Neural progenitor cell (in vitro differentiated cells): ENCODE results near the gene UCHL1. TPM values are rescaled to one million over a fixed set of nuclear protein-coding genes. Genes with fewer than 3 reads are reported as not detected.

Experiments used
- DNase-seq: peaks from one replicate; pipeline ENCODE4 v3.0.0-alpha.2; 2016; ENCODE audit warnings: low spot score
- H2AFZ ChIP-seq: fragments of 200-600 bp; sonication (generic); replicated peaks from 2 replicates; pipeline ENCODE4 v1.6.1; 2016; ENCODE audit warnings: antibody characterized with exemption
- H3F3A ChIP-seq: fragments of 200-600 bp; sonication (generic); 2 replicates; pipeline ENCODE4 v1.6.1; 2016; ENCODE audit warnings: antibody characterized with exemption, low read depth
- H3K27ac ChIP-seq: fragments of 200-600 bp; sonication (generic); 2 replicates; pipeline ENCODE4 v1.5.1; 2016; ENCODE audit warnings: mild to moderate bottlenecking
- H3K27me3 ChIP-seq: fragments of 200-600 bp; sonication (generic); 2 replicates; pipeline ENCODE4 v1.6.1; 2016; ENCODE audit warnings: mild to moderate bottlenecking, moderate library complexity
- H3K36me3 ChIP-seq: fragments of 200-600 bp; sonication (generic); 2 replicates; pipeline ENCODE4 v1.5.1; 2016
- H3K4me1 ChIP-seq: fragments of 200-600 bp; sonication (generic); 2 replicates; pipeline ENCODE4 v1.6.1; 2016; ENCODE audit warnings: mixed run types
- H3K4me2 ChIP-seq: fragments of 200-600 bp; sonication (generic); 2 replicates; pipeline ENCODE4 v1.6.1; 2016
- H3K4me3 ChIP-seq: fragments of 200-600 bp; sonication (generic); 2 replicates; pipeline ENCODE4 v1.5.1; 2016
- H3K79me2 ChIP-seq: fragments of 200-600 bp; sonication (generic); 2 replicates; pipeline ENCODE4 v1.6.1; 2016; ENCODE audit warnings: low read depth
- H3K9ac ChIP-seq: fragments of 200-600 bp; sonication (generic); 2 replicates; pipeline ENCODE4 v1.6.1; 2016
- H3K9me3 ChIP-seq: fragments of 200-600 bp; sonication (generic); 2 replicates; pipeline ENCODE4 v1.5.1; 2016; ENCODE audit warnings: low read depth
- H4K20me1 ChIP-seq: fragments of 200-600 bp; sonication (generic); 2 replicates; pipeline ENCODE4 v1.6.1; 2016; ENCODE audit warnings: low read depth
- H3K27ac Mint-ChIP-seq: 3 replicates; pipeline ENCODE4 v1.8.0; 2021; ENCODE audit warnings: mixed read lengths
- H3K27me3 Mint-ChIP-seq: 2 replicates; pipeline ENCODE4 v1.8.0; 2022; ENCODE audit warnings: low read depth, mild to moderate bottlenecking, inconsistent platforms, moderate library complexity, mixed read lengths; ENCODE audit not compliant: insufficient read depth
- H3K36me3 Mint-ChIP-seq: 3 replicates; pipeline ENCODE4 v1.8.0; 2021; ENCODE audit warnings: mixed read lengths
- H3K4me1 Mint-ChIP-seq: 3 replicates; pipeline ENCODE4 v1.8.0; 2021; ENCODE audit warnings: mixed read lengths
- H3K4me3 Mint-ChIP-seq: 3 replicates; pipeline ENCODE4 v1.8.0; 2021; ENCODE audit warnings: mild to moderate bottlenecking, moderate library complexity, mixed read lengths
- H3K9me3 Mint-ChIP-seq: 3 replicates; pipeline ENCODE4 v1.8.0; 2020; ENCODE audit warnings: mixed read lengths
- EZH2 ChIP-seq: fragments of 200-600 bp; sonication (generic); IDR thresholded peaks from 2 replicates; pipeline ENCODE4 v1.6.1; 2017; ENCODE audit warnings: antibody characterized with exemption, mild to moderate bottlenecking, moderate library complexity
- EZH2phosphoT487 ChIP-seq: fragments of 200-600 bp; sonication (generic); IDR thresholded peaks from 2 replicates; pipeline ENCODE4 v1.6.1; 2017; ENCODE audit warnings: antibody characterized with exemption
- total RNA-seq: library from RNA; depleted of rRNA; stranded (reverse); fragments of >200 nt; gene quantifications from 2 replicates; pipeline ENCODE4 v1.2.3, GENCODE V29; 2015; ENCODE audit warnings: low replicate concordance
- TF ChIP-seq, protein P1 (sequence below): fragments of 200-600 bp; sonication (generic); IDR thresholded peaks from 2 replicates; pipeline ENCODE4 v1.5.1; 2017; ENCODE audit warnings: antibody characterized with exemption, mild to moderate bottlenecking

UCHL1 gene
- total RNA-seq, 1 donor from 2014 or later, result 535 TPM

DNA sequence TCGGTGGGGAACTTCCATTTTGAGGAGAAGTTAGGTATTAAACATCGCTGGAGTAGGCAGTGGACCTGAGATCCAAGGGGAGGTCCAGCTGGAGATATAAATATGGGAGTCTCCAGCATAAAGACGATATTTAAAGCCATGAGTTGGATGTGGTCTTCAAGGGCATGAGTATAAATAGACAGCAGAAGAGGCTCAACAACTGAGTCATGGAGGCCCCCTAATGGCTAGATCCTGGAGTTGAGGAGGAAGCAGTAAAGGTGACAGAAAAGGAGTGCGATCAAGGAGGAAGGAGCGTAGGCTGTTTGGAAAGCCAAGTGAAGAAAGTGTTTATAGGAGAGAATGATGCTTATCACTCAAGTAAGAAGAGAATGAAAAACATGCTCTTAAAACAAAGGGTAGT lies 24.3 kb upstream of the UCHL1 start:
- no peaks in the 10 kb centered on the region for H3K36me3 Mint-ChIP-seq
- Histone ChIP-seq H4K20me1 (no peaks in the 10 kb centered on the region), H3K36me3 (no peaks in the 10 kb centered on the region), H3K27ac (no peak overlapping the region), H2AFZ (no peak overlapping the region), H3K4me2 (no peak overlapping the region), H3K9me3 (no peaks in the 10 kb centered on the region), H3K79me2 (no peaks in the 10 kb centered on the region), H3K9ac (no peak overlapping the region), H3K27me3 (no peaks in the 10 kb centered on the region), H3F3A (no peaks in the 10 kb centered on the region), H3K4me3 (no peak overlapping the region), H3K4me1 (no peaks in the 10 kb centered on the region)
- no peak overlapping the region for H3K4me3 Mint-ChIP-seq
- DNase-seq, result no peak
- TF ChIP-seq EZH2phosphoT487, result no peak
- no peaks in the 10 kb centered on the region for H3K9me3 Mint-ChIP-seq
- H3K27ac Mint-ChIP-seq, result no peak overlapping the region
- H3K4me1 Mint-ChIP-seq, result no peaks in the 10 kb centered on the region
- H3K27me3 Mint-ChIP-seq, result peaks cover 3% of the 10 kb centered on the region

DNA sequence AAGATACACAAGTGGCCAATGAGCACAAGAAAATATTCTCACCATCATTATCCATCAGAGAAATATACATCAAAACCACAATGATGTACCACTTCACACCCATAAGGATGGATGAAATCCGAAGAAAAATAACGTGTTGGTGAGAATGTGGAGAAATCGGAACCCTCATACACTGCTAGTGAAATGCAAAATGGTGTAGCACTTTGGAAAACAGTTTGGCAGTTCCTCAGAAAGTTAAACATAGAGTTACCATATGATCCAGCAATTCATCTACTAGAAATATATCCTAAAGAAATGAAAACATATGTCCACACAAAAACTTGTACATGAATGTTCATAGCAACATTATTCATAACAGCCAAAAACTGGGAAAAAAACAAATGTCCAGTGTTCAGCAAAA lies 23.9 kb upstream of the UCHL1 start:
- no peak for DNase-seq
- Mint-ChIP-seq H3K36me3 (no peaks in the 10 kb centered on the region), H3K9me3 (no peaks in the 10 kb centered on the region), H3K4me1 (no peaks in the 10 kb centered on the region), H3K4me3 (no peak overlapping the region), H3K27ac (no peak overlapping the region), H3K27me3 (peaks cover under 1% of the 10 kb centered on the region)
- Histone ChIP-seq H3K27me3 (no peaks in the 10 kb centered on the region), H3F3A (no peaks in the 10 kb centered on the region), H3K27ac (no peak overlapping the region), H3K36me3 (no peaks in the 10 kb centered on the region), H3K4me1 (no peaks in the 10 kb centered on the region), H2AFZ (no peak overlapping the region), H4K20me1 (no peaks in the 10 kb centered on the region), H3K4me2 (no peak overlapping the region), H3K9ac (no peak overlapping the region), H3K79me2 (no peaks in the 10 kb centered on the region), H3K4me3 (no peak overlapping the region), H3K9me3 (no peaks in the 10 kb centered on the region)
- TF ChIP-seq EZH2, result no peak
- no peak for TF ChIP-seq EZH2phosphoT487
- TF ChIP-seq, protein P1, sequence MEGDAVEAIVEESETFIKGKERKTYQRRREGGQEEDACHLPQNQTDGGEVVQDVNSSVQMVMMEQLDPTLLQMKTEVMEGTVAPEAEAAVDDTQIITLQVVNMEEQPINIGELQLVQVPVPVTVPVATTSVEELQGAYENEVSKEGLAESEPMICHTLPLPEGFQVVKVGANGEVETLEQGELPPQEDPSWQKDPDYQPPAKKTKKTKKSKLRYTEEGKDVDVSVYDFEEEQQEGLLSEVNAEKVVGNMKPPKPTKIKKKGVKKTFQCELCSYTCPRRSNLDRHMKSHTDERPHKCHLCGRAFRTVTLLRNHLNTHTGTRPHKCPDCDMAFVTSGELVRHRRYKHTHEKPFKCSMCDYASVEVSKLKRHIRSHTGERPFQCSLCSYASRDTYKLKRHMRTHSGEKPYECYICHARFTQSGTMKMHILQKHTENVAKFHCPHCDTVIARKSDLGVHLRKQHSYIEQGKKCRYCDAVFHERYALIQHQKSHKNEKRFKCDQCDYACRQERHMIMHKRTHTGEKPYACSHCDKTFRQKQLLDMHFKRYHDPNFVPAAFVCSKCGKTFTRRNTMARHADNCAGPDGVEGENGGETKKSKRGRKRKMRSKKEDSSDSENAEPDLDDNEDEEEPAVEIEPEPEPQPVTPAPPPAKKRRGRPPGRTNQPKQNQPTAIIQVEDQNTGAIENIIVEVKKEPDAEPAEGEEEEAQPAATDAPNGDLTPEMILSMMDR, result no peak

GRCh38 chr4:41236032-41236431 lies 20.7 kb upstream of the UCHL1 start:
- Mint-ChIP-seq H3K4me1 (no peaks in the 10 kb centered on the region), H3K36me3 (no peaks in the 10 kb centered on the region)

DNA sequence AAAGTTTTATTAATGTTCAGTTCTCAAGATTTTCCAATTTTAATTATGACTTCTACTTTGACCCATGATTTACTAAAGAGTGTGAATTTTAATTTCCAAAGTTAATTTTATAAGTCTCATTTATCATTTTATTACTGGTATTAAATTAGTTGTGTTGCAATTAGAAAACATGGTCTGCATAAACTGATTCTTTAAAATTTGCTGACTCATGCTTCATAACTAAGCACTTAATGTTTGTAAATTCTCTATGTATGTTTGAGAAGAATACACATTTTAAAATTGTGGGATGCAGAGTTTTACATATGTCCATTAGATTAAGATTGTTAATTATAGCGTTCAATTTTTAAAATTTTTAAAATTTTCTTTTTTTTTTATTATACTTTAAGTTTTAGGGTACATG lies 20.2 kb upstream of the UCHL1 start:
- no peaks in the 10 kb centered on the region for H4K20me1 ChIP-seq
- H3K4me3 Mint-ChIP-seq, result no peak overlapping the region
- no peaks in the 10 kb centered on the region for H3K36me3 Mint-ChIP-seq

More at GRCh38 chr4:41236032-41236431, 20.7 kb upstream of the UCHL1 start:
- Histone ChIP-seq H3K27ac (no peak overlapping the region), H4K20me1 (no peaks in the 10 kb centered on the region), H3K27me3 (no peaks in the 10 kb centered on the region), H2AFZ (no peak overlapping the region), H3K79me2 (no peaks in the 10 kb centered on the region), H3K4me2 (no peak overlapping the region), H3K4me3 (no peak overlapping the region), H3K4me1 (no peaks in the 10 kb centered on the region), H3K9ac (no peak overlapping the region), H3K9me3 (no peaks in the 10 kb centered on the region), H3F3A (no peaks in the 10 kb centered on the region), H3K36me3 (no peaks in the 10 kb centered on the region)
- Mint-ChIP-seq H3K4me3 (no peak overlapping the region), H3K9me3 (no peaks in the 10 kb centered on the region), H3K27me3 (no peaks in the 10 kb centered on the region), H3K27ac (no peak overlapping the region)
- no peak for DNase-seq
- TF ChIP-seq EZH2phosphoT487 (no peak), EZH2 (no peak)
- TF ChIP-seq, protein P1, result no peak

More for the DNA sequence above, 20.2 kb upstream of the UCHL1 start:
- Histone ChIP-seq H3K9ac (no peak overlapping the region), H3K4me1 (no peaks in the 10 kb centered on the region), H3K27ac (no peak overlapping the region), H3K4me2 (no peak overlapping the region), H3K36me3 (no peaks in the 10 kb centered on the region), H3K4me3 (no peak overlapping the region), H3K27me3 (no peaks in the 10 kb centered on the region), H3F3A (no peaks in the 10 kb centered on the region), H3K9me3 (no peaks in the 10 kb centered on the region), H3K79me2 (no peaks in the 10 kb centered on the region), H2AFZ (no peak overlapping the region)
- no peaks in the 10 kb centered on the region for H3K27me3 Mint-ChIP-seq
- no peaks in the 10 kb centered on the region for H3K9me3 Mint-ChIP-seq
- H3K27ac Mint-ChIP-seq, result no peak overlapping the region
- TF ChIP-seq EZH2phosphoT487, result no peak
- TF ChIP-seq, protein P1, result no peak
- TF ChIP-seq EZH2, result no peak
- no peaks in the 10 kb centered on the region for H3K4me1 Mint-ChIP-seq
- DNase-seq, result no peak
